GM19240 (cell line): Measurements from ENCODE around the gene PLA2G2F.
"Not testable (repeated sequence)": the region's sequence is repeated elsewhere in the genome, so short reads cannot be mapped to it uniquely, and the experiment has no call there.

ENCODE experiments used
- DNase-seq: peaks from one replicate; pipeline ENCODE4 v3.0.0; 2011; ENCODE audit warnings: low spot score; ENCODE audit not compliant: insufficient read length

Gene PLA2G2F

DNA sequence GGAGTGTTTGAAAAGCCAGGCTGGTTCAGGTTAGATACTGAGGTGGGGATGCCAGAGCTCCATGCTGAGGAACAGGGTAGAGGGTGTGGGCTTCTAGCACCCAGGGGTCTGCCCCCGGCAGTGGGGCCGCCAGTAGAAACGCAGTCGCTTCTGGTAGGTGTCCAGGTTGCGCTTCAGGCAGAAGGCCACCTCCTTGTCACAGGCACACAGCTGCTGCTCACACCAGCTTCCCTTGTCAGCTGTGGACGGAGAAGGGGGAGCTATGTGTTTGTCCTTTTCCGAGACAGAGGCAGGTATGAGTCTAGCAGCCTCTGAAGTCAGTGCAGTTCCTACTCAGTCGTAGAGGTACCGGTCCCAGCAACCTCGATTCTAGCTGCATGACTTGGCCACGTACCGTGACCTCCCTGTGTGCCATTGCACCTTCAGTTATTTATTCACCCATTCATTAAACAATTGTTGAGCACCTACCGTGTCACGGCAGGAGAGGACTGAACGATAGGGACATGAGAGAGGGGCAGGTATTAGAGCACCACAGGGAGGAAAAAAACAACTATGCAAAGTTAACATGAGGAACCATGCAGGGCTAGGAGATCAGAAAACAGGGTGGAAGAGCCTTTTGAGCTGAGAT lies 25.0 kb upstream of the PLA2G2F start:
- DNase-seq = no peak

DNA sequence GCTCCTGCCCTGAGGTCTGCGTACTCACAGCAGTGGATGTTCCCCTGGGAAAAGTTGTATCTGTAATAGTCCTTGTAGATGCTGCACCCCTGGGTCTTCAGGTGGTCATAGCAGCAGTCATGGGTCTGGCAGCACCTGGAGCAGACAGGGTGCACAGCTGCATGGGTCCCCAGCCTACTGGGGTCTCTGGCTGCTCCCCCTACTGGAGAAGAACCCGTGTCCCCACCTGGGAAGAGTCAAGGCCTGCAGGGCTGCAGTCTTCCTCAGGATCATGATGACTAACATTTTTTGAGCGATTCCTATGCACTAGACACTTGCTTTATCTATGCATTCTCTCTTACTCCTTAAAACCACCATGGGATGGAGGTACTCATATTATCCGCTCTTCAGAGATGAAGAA lies 23.6 kb upstream of the PLA2G2F start:
- DNase-seq = no peak

DNA sequence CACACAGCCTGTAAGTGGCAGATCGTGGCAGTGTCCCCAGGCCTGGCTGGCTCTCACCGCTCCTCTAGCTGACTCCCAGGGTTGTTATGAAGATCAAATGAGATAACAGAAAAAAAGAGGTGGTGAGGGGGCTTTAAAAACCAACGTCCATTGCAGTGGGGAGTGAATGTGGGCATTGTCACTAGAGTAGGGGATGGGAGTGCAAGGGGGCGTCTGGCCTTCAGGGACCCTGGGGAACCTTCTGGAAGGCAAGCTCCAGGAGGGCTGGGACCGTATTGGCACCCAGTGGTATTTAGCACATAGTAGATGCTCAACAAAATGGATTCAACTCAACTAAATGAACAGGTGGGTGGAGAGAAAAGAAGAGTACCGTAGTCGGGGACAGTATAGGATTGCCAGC lies 23.2 kb upstream of the PLA2G2F start:
- DNase-seq = no peak

- DNase-seq = no peak
Observed at GRCh38 chr1:20117236-20117635, 21.9 kb upstream of the PLA2G2F start.

GRCh38 chr1:20119347-20119746 lies 19.8 kb upstream of the PLA2G2F start, which contains the start of gene PLA2G2D:
Gene PLA2G2D, minus strand, starts transcription at chr1:20119536. Its CDS starts 38 bp downstream, at chr1:20119498.
- DNase-seq = no peak

- no peak for DNase-seq
Observed at GRCh38 chr1:20120796-20121195, 18.3 kb upstream of the PLA2G2F start.

DNA sequence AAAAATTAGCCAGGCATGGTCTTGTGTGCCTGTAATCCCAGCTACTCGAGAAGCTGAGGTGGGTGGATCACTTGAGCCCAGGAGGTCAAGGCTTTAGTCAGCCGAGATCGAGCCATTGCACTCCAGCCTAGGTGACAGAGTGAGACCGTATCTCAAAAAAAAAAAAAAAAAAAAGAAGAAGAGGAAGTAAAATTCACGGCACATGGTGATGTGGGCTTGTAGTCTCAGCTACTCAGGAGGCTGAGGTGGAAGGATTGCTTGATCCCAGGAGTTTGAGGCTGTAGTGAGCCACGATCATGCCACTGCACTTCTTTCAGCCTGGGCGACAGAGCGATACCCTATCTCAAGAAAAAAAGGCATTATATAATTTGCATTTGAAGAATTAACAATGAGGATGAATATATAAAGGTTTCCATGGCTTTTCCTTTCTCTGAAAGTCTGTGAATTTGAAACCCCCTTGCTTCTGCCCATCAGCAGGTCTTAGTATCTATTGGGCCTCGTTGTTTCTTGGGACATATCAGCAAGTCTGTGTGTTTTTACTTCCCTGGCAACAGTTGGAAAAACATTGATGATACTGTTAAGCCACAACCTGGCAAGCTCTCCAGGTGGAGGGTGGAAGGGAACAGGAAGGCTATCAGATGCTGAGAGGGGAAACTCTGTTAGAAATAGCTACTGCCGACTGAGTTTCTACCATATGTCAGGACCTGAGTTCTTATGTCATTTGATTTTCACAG lies 15.2 kb upstream of the PLA2G2F start:
- no peak for DNase-seq

DNA sequence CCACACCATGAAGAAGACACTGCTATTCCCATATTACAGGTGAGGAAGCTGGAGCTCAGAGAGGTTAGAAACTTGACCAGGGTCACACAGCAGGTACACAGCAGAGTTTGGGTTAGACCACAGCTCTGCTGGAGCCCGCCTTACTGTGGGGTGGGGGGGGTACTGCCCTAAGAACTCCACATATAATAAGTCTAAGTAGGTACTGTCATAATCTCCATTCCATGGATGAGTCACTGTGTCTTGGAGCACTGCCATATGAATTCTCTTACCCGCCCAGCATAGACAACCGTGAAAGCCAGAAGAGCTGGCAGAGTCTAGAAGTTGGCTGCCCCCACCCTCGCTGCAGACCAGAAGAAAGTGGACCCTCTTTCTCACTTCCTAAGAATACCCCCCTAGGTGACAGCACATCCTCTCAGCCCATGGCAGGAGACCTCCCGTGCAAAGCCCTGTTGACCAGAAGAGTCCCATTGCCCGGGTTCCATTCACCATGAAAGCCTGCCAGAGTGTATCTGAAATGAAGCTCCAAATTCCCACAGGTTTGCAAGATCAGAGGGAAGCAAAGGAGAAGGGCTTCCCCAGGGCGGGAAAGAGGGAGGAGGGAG lies 14.6 kb upstream of the PLA2G2F start:
- DNase-seq = no peak

GRCh38 chr1:20125100-20125499 lies 14.0 kb upstream of the PLA2G2F start:
- no peak for DNase-seq

DNA sequence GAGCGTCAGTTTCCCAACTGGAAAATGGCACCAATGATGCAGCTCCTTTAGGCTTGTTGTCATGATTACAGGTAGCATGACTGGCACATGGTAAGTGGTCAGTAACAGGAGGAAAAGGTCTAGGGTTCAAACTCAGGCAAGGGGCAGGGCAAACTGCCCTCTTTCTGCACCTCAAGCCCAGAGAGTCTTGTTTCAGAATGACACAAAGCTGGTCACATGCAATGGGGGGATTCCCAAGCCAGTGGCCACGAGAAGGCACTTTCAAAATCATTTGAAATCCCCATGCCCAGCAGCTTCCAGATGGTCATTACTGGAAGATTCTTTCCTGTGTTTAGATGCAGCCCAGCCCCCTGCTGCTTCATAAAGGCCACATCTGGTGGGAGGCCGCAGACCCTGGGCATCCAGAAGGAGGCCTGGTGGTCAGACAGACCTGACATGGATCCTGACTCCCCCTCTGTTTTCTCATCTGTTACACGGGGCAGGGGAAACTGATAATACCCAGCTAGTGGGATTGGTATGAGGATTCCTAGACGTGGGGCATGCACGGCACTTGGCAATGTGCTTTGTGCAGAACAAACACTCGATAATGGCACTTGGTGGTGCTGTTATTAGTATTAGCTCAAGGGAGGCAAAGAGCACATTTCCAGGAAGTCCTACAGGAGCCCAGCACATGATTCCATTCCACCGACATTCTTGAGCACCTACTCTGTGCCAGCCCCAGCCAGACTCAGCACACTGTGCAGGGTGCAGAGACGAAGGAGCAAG lies 12.9 kb upstream of the PLA2G2F start:
- DNase-seq = no peak

DNA sequence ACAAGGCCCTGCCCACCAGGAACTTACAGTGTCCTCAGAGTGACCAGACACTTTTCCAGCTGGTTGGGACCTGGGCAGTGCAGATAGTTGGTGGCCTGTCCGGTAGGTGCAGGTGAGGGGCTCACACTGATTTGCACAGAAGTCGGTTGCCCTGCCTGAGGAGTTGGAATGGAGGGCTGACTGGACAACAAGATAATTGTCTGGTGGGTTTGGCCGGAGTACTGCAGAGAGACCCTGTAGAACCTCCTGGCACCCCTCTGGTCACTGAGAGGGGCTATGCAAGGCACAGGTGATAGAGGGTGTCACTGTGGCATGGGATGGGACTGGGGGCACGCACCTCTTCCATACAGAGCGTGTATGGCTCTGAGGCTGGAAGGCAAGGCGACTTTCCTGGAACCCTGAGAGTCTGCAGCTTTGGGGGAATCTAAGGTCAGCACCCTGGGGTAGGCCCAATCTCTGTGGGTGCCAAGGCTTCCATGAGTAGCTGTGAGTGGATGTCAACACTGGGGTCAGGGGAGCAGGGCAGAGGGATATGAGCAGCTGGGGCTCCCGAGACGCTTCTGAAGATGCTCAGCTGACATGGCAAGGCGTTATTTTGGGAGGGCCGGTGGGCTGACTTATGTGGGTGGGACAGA lies 12.2 kb upstream of the PLA2G2F start:
- no peak for DNase-seq

- DNase-seq = not testable (repeated sequence)
Observed at GRCh38 chr1:20130518-20130917, 8.6 kb upstream of the PLA2G2F start.

GRCh38 chr1:20134995-20135394 lies 4.1 kb upstream of the PLA2G2F start:
- no peak for DNase-seq

- DNase-seq = no peak
Observed at GRCh38 chr1:20136249-20136648, 2.9 kb upstream of the PLA2G2F start.

GRCh38 chr1:20137055-20137454 lies 2.1 kb upstream of the PLA2G2F start:
- DNase-seq = no peak

DNA sequence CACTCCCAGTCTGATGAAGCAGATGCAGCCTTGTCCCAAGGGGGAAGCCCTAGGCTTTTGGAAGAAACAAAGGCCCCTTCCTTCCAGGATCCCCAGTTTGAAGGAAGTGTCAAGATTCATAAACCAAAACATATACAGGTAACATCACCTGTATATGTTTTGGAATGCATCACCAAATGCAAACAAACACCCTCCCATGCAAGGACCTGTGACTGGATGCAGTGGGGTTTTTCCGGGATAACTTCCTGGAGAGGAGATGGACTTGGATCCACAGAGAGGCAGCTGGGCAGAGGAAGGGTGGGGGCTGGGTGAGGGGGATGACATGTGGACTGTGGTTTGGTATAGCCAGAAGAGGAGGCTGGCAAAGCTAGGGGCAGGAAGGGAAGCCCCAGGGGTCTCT lies 1.5 kb upstream of the PLA2G2F start:
- no peak for DNase-seq

GRCh38 chr1:20138346-20138745 lies 777 bp upstream of the PLA2G2F start:
- no peak for DNase-seq

DNA sequence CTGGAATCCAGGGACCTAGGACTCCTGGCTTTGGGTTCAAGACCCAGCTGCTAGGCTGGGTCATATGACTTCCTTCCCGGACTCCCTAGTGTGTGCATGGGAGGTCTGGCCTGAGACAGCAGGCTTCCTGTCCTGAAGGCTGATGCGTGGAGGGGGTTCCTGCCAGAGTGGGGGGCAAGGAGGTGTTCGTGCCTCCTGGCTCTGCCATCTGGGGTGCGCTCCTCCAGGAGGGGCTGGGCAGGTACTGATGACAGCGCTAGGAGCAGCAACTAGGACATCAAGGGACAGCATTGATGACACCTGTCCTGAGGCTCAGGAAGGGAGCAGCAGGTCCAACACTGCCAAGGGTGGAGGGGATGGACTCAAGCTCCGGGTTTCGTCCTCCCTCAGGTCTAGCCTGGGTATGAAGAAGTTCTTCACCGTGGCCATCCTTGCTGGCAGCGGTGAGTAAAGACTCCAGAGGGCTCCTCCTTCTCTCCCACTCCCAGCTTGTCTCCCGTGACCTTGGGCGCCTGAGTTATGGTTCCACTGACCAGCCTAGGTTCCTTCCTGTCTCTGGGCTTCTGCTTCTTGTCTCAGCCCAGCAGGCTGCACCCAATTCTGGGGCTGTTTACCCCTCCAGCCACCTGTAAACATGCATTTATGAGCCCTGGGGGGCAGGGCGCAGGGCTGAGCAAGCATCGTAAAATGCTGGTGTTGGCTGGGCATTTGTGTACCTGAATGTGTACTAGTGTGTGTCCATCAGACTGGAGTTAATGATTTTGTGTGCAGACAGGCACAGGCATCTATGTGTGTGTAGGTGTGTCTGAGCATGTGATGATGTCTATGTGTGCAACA lies 871 bp downstream of the PLA2G2F start:
- no peak for DNase-seq

GRCh38 chr1:20141001-20141400 lies 1.9 kb downstream of the PLA2G2F start:
- no peak for DNase-seq

GRCh38 chr1:20141466-20141865 lies 2.3 kb downstream of the PLA2G2F start:
- no peak for DNase-seq
